Cortex of kidney (tissue), 1 donor: Measurements from ENCODE around the gene TSPAN9.

ENCODE experiments used
- DNase-seq: peaks from one replicate; lab custom pipeline; 2025; lab: John Stamatoyannopoulos, UW

The TSPAN9 gene

GRCh38 chr12:3225154-3225795 is 148.1 kb downstream of the TSPAN9 start:
- no peak for DNase-seq

- no peak for DNase-seq
Observed at GRCh38 chr12:3225796-3226180, 148.6 kb downstream of the TSPAN9 start.

GRCh38 chr12:3226264-3226663 is 149.1 kb downstream of the TSPAN9 start:
- no peak for DNase-seq

- no peak for DNase-seq
Observed at GRCh38 chr12:3227076-3227975, 150.1 kb downstream of the TSPAN9 start.

- no peak for DNase-seq
Observed at GRCh38 chr12:3228552-3228951, 151.4 kb downstream of the TSPAN9 start.

GRCh38 chr12:3229577-3229976 is 152.4 kb downstream of the TSPAN9 start:
- DNase-seq: no peak

- DNase-seq: no peak
Observed at GRCh38 chr12:3230758-3231375, 153.7 kb downstream of the TSPAN9 start.

GRCh38 chr12:3231399-3231876 is 154.3 kb downstream of the TSPAN9 start:
- no peak for DNase-seq

- no peak for DNase-seq
Observed at GRCh38 chr12:3233797-3234196, 156.6 kb downstream of the TSPAN9 start.

GRCh38 chr12:3236345-3237187 is 159.4 kb downstream of the TSPAN9 start:
- no peak for DNase-seq

GRCh38 chr12:3238196-3238595 is 161.0 kb downstream of the TSPAN9 start:
- DNase-seq: no peak

GRCh38 chr12:3241621-3242020 is 164.4 kb downstream of the TSPAN9 start:
- no peak for DNase-seq

- no peak for DNase-seq
Observed at GRCh38 chr12:3242199-3242863, 165.2 kb downstream of the TSPAN9 start.

GRCh38 chr12:3243376-3244084 is 166.4 kb downstream of the TSPAN9 start:
- DNase-seq: no peak

- no peak for DNase-seq
Observed at GRCh38 chr12:3244219-3244750, 167.1 kb downstream of the TSPAN9 start.

- DNase-seq: no peak
Observed at GRCh38 chr12:3246253-3246652, 169.1 kb downstream of the TSPAN9 start.

- DNase-seq: no peak
Observed at GRCh38 chr12:3247077-3247476, 169.9 kb downstream of the TSPAN9 start.

- DNase-seq: no peak
Observed at GRCh38 chr12:3247629-3248161, 170.5 kb downstream of the TSPAN9 start.

GRCh38 chr12:3249081-3249800 is 172.1 kb downstream of the TSPAN9 start:
- DNase-seq: no peak
